T-helper 2 cell treated with Interferon-gamma antibody and Interleukin-4, amounts not matched to agents 100 ng/mL and 5 ng/mL, for 36 hours (primary cell): ENCODE results near the gene UBAP1L. TPM values are rescaled to one million over a fixed set of nuclear protein-coding genes. Genes with fewer than 3 reads are reported as not detected.

Experiments
- intact Hi-C: fragments of 100-400 bp; cut with micrococcal nuclease; formaldehyde crosslinking; loops from one replicate; pipeline ENCODE4 v1.15.1; 2023
- total RNA-seq: library from RNA; stranded (reverse); gene quantifications from 2 replicates; pipeline ENCODE4 v1.2.3, GENCODE V29; 2022

Gene UBAP1L
- 5.9 and 6.5 TPM in 2 replicates for total RNA-seq

DNA sequence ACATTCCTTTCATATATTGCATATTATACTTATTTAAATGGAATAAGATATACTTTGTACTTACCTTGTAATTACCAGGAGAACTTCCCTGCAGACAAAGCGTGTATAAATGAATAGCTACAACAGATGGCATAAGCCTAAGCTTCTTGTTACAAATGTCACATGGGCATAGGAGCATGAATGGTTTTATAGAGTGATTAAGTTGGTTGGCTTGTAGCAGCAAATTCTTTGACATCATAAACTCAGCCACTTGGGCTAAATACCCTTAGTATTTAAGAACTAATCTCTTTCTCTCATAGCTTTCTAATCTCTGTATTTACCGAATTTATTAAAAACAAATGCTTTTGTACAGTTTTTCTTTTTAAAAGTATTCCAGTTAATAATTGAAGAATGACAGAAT lies at the start of gene UBAP1L:
Gene UBAP1L, minus strand, starts transcription at position 115 of the 400 bp plus-strand sequence. CDS start 8,985 bp downstream, outside the sequence.
- intact Hi-C loops, result no loop called here

DNA sequence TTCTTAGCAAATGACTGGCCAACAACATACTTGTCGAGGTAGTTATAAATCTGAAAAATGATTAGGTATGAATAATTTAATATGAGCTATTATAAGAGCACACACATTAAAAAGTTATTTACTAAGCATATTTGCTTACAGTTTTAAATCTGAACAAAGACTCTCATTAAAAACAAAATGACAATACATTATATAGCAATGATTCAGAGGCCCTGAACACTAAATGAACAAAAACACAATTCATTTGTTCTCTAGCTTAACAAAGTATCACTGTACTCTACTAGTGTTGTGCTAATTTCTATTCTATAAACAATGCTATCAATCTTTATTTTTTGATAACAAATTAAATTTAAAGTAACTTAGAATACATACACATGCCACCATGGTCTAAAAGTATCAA lies 49.1 kb upstream of the UBAP1L start:
- intact Hi-C loops, result no loop called here

DNA sequence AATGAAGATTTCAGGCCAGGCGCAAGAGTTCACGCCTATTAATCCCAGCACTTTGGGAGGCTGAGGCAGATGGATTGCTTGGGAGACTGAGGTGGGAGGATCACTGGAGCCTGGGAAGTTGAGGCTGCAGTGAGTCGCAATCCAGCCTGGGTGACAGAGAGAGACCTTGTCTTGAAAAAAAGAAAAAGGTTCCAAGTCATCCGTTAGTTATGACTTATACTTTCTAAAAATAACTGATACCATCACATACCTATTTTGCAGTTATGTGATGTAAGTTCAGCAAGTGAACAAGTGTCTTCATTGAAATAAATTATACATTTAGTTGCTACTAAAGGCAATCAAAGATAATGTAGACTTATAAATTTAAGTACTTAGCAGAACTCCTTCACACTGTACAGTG lies 48.0 kb upstream of the UBAP1L start:
- intact Hi-C loops, result no loop called here

DNA sequence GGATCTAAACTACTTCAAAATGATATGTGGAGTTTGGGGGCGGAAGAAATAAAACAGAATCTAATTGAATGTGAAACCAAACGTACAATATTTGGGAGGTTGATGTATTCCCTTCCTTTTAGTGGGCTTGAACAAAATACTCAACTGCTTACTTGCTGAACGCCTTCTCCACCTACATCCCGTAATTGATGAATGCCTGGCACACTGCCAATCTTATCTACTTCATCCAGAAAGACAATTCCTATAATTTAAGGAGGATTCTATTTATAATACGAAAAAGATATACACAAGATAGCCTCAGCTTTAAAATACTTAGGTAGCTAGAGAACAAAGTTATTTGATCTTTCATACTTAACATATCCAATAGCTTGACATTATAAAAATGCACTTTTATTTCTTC lies 41.7 kb upstream of the UBAP1L start:
- intact Hi-C loops, result no loop called here

DNA sequence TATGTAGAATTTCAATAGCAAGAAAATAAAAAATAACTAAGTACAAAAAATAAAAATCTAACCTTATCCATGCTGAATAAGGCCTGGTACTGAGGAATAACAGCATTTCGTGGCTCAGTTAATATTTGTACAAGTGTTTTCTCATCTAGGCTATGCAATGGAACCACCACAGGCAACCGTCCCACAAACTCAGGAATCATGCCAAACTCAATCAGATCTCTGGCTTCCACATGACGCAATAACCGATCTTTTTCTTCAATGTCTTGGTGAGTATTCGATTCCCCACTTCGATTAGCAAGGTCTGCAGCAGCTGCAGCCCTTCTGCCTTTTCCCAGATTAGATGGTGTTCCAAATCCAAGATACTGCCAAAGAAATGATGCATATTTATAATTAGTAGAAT lies 39.7 kb upstream of the UBAP1L start:
- intact Hi-C loops, result no loop called here

DNA sequence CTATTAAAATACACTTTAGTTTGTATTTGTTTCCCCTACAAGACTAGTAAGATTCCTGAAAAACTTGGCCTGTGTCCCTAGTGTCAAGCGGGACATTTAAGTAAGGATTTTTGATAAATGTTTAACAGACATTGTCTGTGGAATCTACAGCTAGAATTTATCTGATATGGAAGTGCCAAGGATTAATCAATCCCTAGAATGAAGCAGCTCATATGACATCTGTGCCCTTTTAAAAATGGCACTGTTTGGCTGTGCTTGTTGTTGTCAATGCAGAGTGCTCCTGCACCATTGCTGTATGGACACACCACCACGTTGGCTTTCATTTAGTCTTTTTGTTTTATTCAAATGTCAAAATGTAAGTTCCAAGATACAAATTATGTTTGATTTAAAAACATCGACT lies 32.9 kb upstream of the UBAP1L start:
- intact Hi-C loops, result no loop called here

DNA sequence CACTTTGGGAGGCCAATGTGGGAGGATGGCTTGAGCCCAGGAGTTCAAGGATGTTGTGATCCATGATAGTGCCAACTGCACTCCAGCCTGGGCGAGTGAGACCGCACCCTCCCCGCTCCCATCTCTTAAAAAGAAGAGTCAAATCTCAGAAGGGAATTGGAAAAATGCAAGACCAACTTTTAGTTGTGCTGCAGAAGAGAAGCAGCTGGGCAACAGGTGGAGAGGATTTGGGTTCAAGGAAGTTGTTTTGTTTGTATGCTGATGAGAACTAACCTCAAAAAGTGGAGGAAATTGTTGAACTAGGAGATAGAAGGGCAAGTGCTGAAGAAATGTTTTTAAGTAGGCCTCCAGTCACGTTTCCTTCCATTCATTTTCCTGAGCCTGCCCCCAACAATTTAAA lies 31.4 kb upstream of the UBAP1L start:
- intact Hi-C loops, result no loop called here

DNA sequence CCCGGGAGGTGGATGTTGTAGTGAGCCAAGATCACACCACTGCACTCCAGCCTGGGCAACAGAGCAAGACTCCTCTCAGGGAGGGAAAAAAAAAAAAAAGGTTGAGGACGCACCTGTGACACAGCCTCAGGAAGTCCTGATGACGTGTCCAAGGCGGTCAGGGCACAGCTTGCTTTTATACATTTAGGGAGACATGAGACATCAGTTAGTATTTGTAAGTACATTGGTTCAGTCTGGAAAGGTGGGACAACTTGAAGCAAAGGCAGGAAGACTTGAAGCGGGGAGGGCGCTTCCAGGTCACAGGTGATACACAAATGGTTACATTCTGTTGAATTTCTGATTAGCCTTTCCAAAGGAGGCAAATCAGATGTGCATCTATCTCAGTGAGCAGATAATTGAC lies 23.6 kb upstream of the UBAP1L start:
- intact Hi-C loops, result loop anchor here (10.0 kb wide), 1 partner anchor 754 kb away; the partner anchor contains the start of genes PCLAF and TRIP4

DNA sequence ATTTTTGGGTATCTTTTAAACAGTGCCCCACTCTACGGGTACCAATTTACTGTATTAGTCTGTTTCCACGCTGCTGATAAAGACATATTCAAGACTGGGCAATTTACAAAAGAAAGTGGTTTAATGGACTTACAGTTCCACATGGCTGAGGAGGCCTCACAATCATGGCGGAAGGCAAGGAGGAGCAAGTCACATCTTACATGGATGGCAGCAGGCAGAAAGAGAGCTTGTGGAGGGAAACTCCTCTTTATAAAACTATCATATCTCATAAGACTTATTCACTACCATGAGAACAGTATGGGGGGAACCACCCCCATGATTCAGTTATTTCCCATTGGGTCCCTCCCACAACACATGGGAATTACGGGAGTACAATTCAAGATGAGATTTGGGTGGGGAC lies 22.9 kb upstream of the UBAP1L start:
- intact Hi-C loops, result loop anchor here (10.0 kb wide), 1 partner anchor 753 kb away; the partner anchor contains the start of genes PCLAF and TRIP4

DNA sequence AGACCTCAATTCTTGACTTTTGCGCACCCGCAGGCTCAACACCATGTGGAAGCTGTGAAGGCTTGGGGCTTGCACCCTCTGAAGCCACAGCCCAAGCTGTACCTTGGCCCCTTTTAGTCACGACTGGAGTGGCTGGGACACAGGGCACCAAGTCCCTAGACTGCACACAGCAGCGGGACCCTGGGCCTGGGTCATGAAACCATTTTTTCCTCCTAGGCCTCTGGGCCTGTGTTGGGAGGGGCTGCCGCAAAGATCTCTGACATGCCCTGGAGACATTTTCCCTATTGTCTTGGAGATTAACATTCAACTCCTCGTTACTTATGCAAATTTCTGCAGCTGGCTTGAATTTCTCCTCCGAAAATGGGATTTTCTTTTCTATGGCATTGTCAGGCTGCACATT lies 22.1 kb upstream of the UBAP1L start:
- intact Hi-C loops, result loop anchor here (10.0 kb wide), 1 partner anchor 752 kb away; the partner anchor contains the start of genes PCLAF and TRIP4

DNA sequence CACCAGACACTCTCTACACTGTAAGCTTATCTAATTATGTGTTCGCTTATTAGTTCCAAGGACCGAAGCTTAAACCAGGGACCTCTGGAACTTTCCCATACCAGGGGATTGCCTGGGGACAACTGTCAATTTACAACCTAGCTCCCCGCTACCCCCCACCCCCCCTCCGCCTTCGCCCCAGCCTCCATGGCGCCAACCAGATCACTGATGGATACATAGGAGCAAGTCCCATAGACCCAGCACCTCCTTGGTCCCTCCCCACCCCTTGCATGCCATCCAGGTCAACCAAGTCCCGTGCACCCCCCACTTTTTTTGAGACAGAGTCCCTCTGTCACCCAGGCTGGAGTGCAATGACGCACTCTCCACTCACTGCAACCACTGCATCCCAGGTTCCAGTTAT lies 19.5 kb upstream of the UBAP1L start:
- intact Hi-C loops, result loop anchor here (5.0 to 10.0 kb wide), 4 partner anchors 53 to 750 kb away; partner anchors contain the start of genes CLPX, PCLAF, RNU5A-1 and TRIP4

DNA sequence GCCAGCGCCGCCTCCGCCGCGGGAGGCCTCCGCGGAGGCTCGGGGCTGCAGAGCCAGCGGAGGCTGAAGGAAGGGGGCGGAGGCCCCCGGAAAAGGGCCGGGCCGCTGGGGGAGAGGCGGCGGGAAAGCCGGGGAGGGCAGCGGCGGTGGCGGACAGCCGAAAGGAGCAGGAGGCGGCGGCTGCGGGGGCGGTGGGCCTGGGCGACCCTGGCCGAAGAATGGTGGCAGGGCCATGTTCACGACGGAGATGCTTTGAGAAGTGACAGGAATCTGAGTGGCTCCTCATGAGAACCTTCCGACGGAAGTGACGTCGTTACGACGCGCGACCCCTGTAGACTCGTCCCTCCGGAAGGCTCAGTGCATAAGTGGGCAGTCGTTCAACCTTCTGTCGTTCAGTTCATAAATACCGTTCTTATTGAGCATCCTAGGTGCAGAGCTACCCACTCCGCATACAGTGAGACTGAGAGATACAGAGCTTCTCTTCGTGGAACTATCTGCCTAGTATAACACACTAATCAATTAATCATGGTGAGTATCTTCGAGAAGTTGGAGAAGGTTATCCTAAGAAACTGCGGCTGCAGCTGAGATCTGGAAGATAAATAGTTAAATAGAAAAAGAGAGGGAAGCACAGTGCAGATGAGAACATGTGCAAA lies 18.7 kb upstream of the UBAP1L start, which contains the start of gene PDCD7:
Gene PDCD7, minus strand, starts transcription at position 261 of the 653 bp plus-strand sequence. Its CDS starts 27 bp downstream, at position 234.
- intact Hi-C loops, result loop anchor here (5.0 to 10.0 kb wide), 4 partner anchors 54 to 749 kb away; partner anchors contain the start of genes CLPX, PCLAF, RNU5A-1 and TRIP4

DNA sequence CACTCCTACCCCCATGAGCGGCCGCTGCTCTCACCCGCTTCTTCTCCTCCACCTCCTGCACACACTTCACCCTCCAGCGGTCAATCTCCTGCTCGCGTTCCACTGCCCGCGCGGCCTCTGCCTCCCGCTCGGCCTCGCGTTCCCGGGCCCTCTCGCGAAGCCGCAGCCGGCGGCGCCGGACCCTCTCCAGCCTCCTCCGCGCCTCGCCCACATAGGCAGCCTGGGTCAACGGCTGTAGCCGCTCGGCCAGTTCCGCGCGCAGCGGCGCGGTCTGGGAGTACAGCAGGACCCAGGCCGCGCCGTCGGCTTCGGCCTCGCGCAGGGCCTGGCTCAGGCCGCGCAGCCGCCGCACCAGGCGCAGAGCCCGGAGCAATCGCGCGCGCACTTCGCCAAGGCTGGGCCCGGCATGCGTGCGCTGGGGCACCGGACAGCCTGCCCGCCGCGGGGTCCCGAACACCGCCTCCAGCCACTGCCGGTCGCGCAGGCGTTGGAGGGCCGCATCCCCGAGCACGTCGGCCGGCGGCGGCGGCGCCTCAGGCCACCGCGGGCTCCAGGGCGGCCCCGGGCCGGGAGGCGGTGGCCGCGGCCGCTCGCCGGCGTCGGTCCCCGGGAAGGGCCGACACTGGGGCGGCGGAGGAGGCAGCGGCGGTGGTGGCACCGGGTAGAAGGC lies 18.0 kb upstream of the UBAP1L start:
- intact Hi-C loops, result loop anchor here (5.0 to 10.0 kb wide), 4 partner anchors 54 to 748 kb away; partner anchors contain the start of genes CLPX, PCLAF, RNU5A-1 and TRIP4

DNA sequence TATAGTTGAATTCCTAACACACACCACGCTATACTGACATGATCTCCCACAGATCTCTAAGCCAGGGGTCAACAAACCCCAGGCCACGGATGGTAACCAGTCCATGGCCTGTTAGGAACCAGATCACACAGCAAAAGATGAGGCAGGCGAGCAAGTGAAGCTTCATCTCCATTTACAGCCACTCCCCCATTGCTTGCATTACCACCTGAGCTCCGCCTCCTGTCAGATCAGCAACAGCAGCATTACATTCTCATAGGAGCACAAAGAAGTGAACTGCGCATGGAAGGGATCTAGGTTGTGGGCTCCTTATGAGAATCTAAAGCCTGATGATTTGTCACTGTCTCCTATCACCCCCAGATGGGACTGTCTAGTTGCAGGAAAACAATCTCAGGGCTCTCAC lies 15.9 kb upstream of the UBAP1L start:
- intact Hi-C loops, result loop anchor here (5.0 to 10.0 kb wide), 4 partner anchors 56 to 746 kb away; partner anchors contain the start of genes CLPX, PCLAF, RNU5A-1 and TRIP4

DNA sequence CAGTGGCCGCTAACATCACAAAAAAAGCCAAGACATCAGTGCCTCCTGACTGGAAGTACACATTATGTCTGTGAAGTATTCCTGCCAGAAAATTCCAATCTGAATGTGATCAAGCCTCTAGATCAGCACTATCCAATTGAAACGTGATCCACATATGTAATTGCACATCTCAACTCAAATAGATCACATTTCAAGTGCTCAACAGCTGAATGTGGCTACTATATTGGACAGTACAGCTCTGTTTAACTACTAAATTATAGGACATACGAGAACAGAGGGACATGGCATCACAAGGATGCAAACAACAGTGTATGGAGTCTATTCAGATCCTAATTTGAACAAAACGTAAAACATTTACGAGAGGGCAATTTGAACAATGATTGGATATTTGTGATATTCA lies 542 bp upstream of the UBAP1L start:
- intact Hi-C loops, result no loop called here

DNA sequence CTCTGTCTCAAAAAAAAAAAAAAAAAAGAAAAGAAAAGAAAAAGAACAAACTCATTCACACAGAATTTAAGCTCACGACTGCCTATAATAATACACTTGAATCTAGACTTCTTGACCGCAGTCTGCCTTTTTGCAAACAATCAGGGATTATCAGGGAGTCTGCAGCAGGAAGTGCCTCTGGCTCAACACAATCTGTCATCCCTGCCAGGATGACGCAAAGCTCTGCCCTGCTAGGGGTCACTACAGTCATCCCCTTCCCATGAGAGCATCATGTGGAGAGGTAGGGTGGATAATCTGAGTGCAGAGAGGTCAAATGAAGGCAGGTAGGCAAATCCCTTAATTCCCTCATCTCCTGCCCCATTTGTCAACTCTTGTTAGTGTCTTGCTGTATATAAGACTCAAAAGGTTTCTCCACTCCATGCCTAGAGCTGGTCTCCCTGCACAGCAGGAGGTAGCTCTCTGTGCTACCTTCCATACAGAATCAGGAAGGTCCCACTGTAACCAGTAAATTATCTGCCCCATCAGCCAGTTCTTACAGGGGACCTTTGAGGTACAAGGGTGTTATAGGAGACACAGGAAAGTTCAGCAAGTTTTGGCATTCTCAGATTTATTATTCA lies 4.2 kb downstream of the UBAP1L start:
- intact Hi-C loops, result no loop called here

DNA sequence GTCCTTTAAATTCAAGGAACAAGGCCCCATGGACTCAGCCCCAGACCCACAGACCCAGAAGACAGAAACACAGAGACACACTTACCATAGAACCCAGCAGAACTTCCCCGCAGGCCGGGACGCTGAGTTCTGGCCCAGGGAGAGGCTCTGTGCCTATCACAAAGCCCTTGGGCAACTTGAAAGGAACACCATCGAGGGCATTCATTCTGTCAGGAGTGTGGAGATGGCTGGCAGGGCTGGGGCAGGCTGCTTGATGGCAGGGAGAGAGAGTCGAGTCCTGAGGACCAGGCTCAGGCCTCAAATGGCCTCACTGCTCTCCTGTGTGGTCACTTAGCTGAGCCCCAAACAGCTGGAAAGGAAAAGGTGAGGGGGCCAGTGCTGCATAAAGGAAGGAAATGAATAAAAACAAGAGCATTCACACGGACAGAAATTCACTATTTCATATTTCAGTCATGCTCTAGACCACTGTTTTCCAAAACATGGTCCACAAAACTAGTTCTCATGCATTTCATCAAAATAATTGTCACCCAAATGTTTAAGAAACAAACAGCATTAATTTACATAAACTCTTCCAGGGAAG lies 8.9 kb downstream of the UBAP1L start:
- intact Hi-C loops, result no loop called here

DNA sequence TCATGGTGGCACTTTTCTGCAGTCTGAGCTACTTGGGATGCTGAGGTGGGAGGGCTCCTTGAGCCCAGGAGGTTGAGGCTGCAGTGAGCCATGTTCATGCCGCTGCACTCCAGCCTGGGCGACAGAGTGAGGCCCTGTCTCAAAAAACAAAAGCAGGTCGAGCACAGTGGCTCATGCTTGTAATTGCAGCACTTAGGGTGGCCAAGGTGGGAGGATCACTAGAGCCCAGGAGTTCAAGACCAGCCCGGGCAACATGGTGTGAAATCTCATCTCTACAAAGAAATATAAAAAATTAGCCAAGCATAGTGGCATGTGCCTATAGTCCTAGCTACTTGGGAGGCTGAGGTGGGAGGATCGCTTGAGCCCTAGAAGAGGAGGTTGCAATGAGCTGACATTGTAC lies 10.0 kb downstream of the UBAP1L start:
- intact Hi-C loops, result no loop called here

DNA sequence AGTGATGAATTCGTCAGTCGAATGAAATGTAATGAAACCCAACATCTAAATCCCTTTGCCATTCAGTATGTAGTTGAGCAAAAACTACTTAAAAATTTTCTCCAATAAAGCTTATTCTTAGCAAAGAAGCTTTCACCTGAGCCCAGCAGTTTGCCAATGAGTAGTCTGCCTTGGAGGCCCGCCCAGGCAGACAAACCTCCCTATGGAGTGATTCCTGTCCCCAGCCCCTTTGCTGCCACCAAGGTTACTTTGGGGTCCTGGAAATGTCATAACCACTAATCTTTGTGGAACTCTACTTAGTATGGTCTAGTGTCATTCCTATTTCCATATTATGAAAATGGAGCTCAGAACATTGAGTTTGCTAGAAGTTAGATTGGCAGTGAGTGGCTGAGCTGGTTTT lies 12.1 kb downstream of the UBAP1L start:
- intact Hi-C loops, result no loop called here

DNA sequence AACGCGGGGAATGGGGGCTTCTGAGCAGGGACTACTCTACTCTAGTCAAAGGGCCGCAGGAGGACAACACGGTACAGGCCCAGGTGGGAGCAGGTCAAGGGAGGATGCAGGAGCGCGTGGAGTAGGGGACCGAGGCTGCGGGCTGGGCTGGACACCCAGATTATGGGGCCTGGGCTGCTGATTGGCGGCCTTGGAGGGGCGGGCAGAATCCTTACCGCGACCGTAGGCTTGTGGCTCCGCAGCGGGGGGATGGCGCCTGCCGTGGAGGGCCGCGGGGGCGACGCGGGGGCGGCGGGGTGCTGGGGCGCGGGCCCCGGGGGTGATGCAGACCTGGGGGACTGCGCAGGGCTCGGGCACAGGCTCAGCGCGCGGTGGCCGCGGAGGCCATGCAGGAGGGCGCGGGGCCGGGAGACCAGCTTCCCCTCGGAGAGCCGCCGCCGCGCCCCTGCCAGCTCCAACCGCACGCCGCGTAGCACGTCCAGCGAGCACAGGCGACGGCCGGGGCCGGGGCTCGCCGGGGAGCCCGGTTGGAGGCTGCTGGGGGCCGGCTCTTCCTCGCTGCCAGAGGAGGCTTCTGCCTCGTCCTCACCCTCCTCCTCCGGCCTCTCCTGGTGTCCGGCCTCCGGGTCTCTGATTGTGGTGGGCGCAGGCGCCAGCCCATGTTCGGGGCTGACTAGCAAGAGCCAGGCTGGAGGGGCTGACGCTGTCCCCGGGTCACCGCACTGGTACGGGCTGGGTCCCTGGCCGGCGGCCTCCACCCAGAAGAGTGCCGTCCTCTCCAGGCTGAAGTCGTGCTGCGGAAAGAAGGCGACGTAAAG lies 12.9 kb downstream of the UBAP1L start:
- intact Hi-C loops, result no loop called here
